Activated CD4-positive, alpha-beta T cell treated with anti-CD3 and anti-CD28 coated beads, Interleukin-2, amount 50 U/mL, for 16 hours (primary cell): ENCODE measurements around the gene TNFSF13B.
"Not testable (repeated sequence)": the region's sequence is repeated elsewhere in the genome, so short reads cannot be mapped to it uniquely, and the experiment has no call there.

Source experiments
- DNase-seq: peaks from one replicate; pipeline ENCODE4 v3.0.0-alpha.2; 2020

The TNFSF13B gene

GRCh38 chr13:108283110-108283509 is 13.6 kb downstream of the TNFSF13B start:
- DNase-seq: no peak

- DNase-seq: no peak
Measured at GRCh38 chr13:108288741-108289140, 19.2 kb downstream of the TNFSF13B start.

DNA sequence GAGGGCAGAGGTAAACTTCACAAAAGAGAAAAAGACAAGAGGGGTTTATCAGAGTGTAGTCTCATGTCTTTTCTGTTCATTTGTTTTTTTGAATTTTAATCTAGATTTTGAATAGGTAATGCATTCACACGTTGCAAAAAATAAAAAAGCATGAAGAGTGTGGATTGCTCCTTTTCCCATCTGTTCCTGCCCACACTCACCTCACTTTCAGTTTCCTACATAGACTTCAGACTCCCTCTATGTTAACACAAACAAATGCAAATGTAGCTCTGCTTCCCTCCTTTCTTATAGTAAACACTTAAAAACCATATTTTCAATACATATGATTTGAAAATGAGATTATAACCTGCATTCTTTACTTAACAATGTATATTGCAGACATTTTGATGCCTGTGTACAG is 20.3 kb downstream of the TNFSF13B start:
- no peak for DNase-seq

- no peak for DNase-seq
Measured at GRCh38 chr13:108297114-108297513, 27.6 kb downstream of the TNFSF13B start.

DNA sequence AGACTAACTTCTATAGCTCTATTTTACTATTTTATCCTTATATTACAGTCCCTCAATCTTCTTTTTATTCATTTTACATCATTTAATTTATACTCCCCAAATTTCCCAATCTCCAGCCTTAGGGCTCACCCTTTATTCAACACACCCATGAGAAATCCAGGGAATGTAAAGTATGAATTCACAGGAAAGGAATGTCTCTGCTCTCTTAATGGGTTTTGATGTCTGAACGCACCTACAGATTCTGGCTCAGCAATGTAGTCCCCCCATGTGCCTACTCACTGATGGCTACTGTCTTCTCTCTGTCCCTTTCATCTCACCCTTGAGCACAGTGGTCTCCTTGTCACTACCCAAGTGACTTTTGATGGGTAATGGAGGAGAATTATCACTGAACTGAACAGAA is 32.8 kb downstream of the TNFSF13B start:
- DNase-seq: no peak

GRCh38 chr13:108304170-108305016 is 34.9 kb downstream of the TNFSF13B start:
- no peak for DNase-seq

GRCh38 chr13:108305655-108306054 is 36.1 kb downstream of the TNFSF13B start:
- DNase-seq: no peak

- DNase-seq: no peak
Measured at GRCh38 chr13:108306860-108307259, 37.3 kb downstream of the TNFSF13B start.

DNA sequence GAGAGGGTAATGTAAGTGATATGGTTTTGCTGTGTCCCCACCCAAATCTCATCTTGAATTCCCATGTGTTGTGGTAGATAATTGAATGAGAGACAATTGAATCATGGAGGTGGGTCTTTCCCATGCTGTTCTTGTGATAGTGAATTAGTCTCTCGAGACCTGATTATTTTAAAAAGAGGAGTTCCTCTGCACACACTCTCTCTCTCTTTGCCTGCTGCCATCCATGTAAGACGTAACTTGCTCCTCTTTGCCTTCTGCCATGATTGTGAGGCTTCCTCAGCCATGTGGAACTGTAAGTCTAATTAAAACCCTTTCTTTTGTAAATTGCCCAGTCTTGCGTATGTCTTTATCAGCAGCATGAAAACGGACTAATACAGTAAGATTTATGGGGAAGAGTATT is 42.1 kb downstream of the TNFSF13B start:
- not testable (repeated sequence) for DNase-seq

DNA sequence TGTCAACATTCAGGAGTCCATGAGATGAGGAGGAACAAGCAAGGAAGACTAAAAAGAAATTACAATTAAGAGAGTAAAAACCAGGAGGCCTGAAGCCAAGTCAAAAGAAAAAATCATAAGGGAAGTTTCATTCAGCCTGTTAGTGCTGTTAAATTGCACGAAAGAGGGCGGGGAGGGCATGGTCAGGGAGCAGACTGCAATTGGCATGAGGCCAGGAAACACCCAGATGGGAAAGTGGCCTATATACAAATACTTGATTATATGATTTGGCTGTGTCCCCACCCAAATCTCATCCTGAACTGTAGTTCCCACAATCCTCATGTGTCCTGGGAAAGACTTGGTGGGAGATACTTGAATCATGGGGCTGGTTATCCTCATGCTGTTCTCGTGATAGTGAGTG is 43.9 kb downstream of the TNFSF13B start:
- DNase-seq: no peak

GRCh38 chr13:108315273-108315672 is 45.8 kb downstream of the TNFSF13B start:
- DNase-seq: no peak

DNA sequence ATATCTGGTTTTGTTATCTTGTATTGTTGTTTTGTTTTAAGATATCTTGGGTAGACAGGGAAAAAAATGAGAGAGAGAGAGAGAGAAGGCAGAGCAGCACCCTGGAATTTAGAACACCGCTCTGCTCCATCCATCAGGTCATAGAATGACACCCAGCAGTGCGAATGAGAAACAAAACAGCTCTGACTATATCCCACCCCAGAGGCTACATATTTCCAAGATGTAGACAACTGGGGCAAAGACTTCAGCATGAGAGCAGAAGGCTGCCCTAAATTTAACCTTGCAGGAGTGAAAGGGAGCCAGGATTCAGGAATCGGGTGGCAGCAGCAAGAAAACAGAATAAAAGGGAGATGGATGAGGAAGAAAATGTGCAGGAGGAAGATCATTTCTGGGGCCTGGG is 46.5 kb downstream of the TNFSF13B start:
- no peak for DNase-seq

- DNase-seq: no peak
Measured at GRCh38 chr13:108316413-108316812, 46.9 kb downstream of the TNFSF13B start.

- peak; percentile 43 for DNase-seq
Measured at GRCh38 chr13:108322206-108322824, 52.8 kb downstream of the TNFSF13B start.

GRCh38 chr13:108323031-108323430 is 53.5 kb downstream of the TNFSF13B start:
- DNase-seq: no peak

DNA sequence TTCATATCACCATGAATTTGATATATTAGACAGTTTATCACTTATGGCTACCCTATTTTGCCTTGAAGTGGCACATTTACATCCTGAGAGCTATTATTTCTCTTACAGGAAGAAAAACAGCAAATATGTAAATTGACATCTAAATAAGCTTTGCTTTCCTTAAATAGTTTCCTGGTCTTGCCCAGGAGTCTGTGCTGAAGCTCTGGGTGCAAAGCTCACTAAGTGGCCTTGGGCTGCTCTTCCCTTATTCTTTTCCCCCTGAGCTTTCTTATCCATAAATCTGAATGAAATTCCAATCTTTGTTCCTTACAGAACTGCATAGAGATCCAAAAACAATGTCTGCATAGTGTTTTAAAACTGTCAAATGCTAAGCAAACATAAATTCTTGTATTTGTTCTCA is 56.3 kb downstream of the TNFSF13B start:
- no peak for DNase-seq

DNA sequence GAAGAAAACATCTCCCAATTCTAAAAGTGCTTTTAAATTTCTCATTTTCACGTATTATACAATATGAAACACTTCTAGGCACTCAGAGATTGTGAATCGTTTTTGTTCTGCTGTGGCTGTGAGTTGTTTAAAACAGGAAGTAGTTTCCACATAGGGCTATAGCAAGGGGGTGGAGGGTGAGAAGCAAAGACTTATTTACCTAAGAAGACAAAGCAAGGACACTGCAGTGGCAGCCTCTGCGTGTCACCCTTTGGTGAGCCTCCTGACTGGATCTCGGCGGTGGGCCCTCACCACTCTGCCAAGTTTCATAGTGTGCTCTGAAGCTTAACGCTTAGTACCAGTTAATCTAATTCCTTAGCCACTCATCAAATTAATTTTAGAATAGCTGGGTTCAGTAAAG is 56.8 kb downstream of the TNFSF13B start:
- no peak for DNase-seq

DNA sequence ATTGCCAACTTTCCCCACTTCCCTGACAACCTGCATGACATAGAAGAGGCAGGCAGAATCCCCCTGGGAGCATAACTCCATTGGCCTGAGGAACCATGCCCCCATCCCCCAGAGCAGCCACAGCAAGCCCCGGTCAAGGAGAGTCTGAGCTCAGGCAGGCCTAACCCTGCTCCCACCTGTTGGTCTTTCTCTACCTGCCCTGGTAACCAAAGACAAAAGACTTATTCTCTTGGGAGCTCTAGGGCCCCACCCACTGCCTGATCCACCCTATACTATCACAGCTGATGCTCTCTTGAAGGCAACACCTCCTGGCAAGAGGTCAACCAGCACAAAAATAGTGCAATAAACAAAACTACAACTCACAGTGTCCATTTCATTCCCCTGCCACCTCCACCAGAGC is 59.3 kb downstream of the TNFSF13B start:
- DNase-seq: no peak

DNA sequence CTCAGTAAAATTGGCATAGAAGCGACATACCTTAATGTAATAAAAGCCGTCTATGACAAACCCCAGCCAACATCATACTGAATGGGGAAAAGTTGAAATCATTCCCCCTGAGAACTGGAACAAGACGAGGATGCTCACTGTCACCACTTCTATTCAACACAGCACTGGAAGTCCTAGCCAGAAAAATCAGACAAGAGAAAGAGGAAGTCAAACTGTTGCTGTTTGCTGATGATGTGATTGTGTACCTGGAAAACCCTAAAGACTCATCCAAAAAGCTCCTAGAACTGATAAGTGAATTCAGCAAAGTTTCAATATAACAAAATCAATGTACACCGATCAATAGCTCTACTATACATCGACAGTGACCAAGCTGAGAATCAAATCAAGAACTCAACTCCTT is 63.3 kb downstream of the TNFSF13B start:
- DNase-seq: no peak

GRCh38 chr13:108342369-108343289 is 73.1 kb downstream of the TNFSF13B start:
- peak; percentile 43 for DNase-seq

GRCh38 chr13:108345016-108345415 is 75.5 kb downstream of the TNFSF13B start:
- no peak for DNase-seq

DNA sequence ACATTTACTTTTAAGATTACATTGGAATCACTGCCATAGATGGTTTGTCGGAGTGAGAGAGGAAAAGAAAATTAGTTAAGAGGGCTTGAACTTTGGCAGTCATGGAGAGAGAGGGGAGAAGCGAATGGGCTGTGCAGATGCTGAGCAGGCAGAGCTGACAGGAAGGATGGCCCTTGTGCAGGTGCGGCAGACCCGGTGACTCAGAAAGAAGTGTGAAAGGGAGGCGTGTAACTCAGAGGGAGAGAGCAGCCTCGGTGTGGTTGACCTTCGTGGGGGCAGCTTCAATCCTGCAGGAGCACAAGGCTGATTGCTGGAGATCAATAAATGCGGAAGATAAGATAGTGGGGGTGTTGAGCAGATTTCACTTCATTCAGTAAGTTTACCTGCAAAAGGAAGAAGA is 76.9 kb downstream of the TNFSF13B start:
- DNase-seq: peak; percentile 13

- no peak for DNase-seq
Measured at GRCh38 chr13:108349269-108349668, 79.8 kb downstream of the TNFSF13B start.
